HEK293T (cell line): Measurements from ENCODE around the gene DOCK9.

Experiments used
- CTCF ChIA-PET: fragments of 350-600 bp; formaldehyde crosslinking; extraction: SDS; loops from one replicate; lab custom pipeline; 2021; ENCODE audit warnings: antibody characterized with exemption, inconsistent platforms; lab: Yijun Ruan, JAX
- POLR2A ChIA-PET: fragments of 350-600 bp; formaldehyde crosslinking; extraction: SDS; loops from one replicate; lab custom pipeline; 2020; ENCODE audit warnings: antibody characterized with exemption, inconsistent platforms; lab: Yijun Ruan, JAX
- DNase-seq: peaks from one replicate; pipeline ENCODE4 v3.0.0; 2012; ENCODE audit warnings: mixed read lengths; ENCODE audit errors: extremely low spot score
- ARNT ChIP-seq: fragments of 450-650 bp; IDR thresholded peaks from 2 replicates; pipeline ENCODE4 v1.6.1; 2017; ENCODE audit warnings: mild to moderate bottlenecking
- BHLHE40 ChIP-seq: fragments of 450-650 bp; IDR thresholded peaks from 2 replicates; pipeline ENCODE4 v1.6.1; 2016; ENCODE audit warnings: mild to moderate bottlenecking, moderate library complexity, borderline replicate concordance
- CTBP1 ChIP-seq: fragments of 450-650 bp; IDR thresholded peaks from 2 replicates; pipeline ENCODE4 v1.6.1; 2016; ENCODE audit warnings: borderline replicate concordance
- ELF4 ChIP-seq: fragments of 450-650 bp; IDR thresholded peaks from 2 replicates; pipeline ENCODE4 v1.6.1; 2017; ENCODE audit warnings: antibody characterized with exemption
- FOXA1 ChIP-seq: fragments of 450-650 bp; IDR thresholded peaks from 2 replicates; pipeline ENCODE4 v1.6.1; 2016; ENCODE audit warnings: mild to moderate bottlenecking
- FOXK2 ChIP-seq: fragments of 450-650 bp; IDR thresholded peaks from 2 replicates; pipeline ENCODE4 v1.6.1; 2016; ENCODE audit warnings: mild to moderate bottlenecking
- FOXM1 ChIP-seq: fragments of 450-650 bp; IDR thresholded peaks from 2 replicates; pipeline ENCODE4 v1.6.1; 2017; ENCODE audit warnings: mild to moderate bottlenecking, borderline replicate concordance
- HDGF ChIP-seq: fragments of 450-650 bp; IDR thresholded peaks from 2 replicates; pipeline ENCODE4 v1.6.1; 2017; ENCODE audit warnings: antibody characterized with exemption, borderline replicate concordance
- L3MBTL2 ChIP-seq: fragments of 450-650 bp; conservative IDR thresholded peaks from 2 replicates; pipeline ENCODE4 v1.6.1; 2016; ENCODE audit warnings: mild to moderate bottlenecking
- LEF1 ChIP-seq: fragments of 450-650 bp; IDR thresholded peaks from 2 replicates; pipeline ENCODE4 v1.6.1; 2017; ENCODE audit warnings: mild to moderate bottlenecking, borderline replicate concordance
- NFRKB ChIP-seq: fragments of 450-650 bp; IDR thresholded peaks from 2 replicates; pipeline ENCODE4 v1.6.1; 2016; ENCODE audit warnings: mild to moderate bottlenecking, moderate library complexity
- PKNOX1 ChIP-seq: fragments of 450-650 bp; IDR thresholded peaks from 2 replicates; pipeline ENCODE4 v1.6.1; 2016
- SP1 ChIP-seq: fragments of 450-650 bp; IDR thresholded peaks from 2 replicates; pipeline ENCODE4 v1.6.1; 2017
- SUZ12 ChIP-seq: fragments of 450-650 bp; IDR thresholded peaks from 2 replicates; pipeline ENCODE4 v1.6.1; 2016; ENCODE audit warnings: mild to moderate bottlenecking
- TARDBP ChIP-seq: fragments of 450-650 bp; IDR thresholded peaks from 2 replicates; pipeline ENCODE4 v1.6.1; 2016
- ZNF384 ChIP-seq: fragments of 450-650 bp; IDR thresholded peaks from 2 replicates; pipeline ENCODE4 v1.6.1; 2016

DOCK9 gene

GRCh38 chr13:98975822-98976261 is 2.0 kb downstream of the DOCK9 start:
- no peak for TF ChIP-seq HDGF
- TF ChIP-seq PKNOX1: no peak
- no peak for TF ChIP-seq L3MBTL2
- no peak for TF ChIP-seq ZNF384
- no peak for TF ChIP-seq SP1
- TF ChIP-seq FOXK2: no peak
- no peak for TF ChIP-seq TARDBP
- TF ChIP-seq SUZ12: no peak
- no peak for TF ChIP-seq ELF4
- no peak for TF ChIP-seq LEF1
- no peak for TF ChIP-seq ARNT
- TF ChIP-seq BHLHE40: no peak
- TF ChIP-seq FOXA1: no peak
- TF ChIP-seq CTBP1: no peak
- no peak for TF ChIP-seq NFRKB
- no peak for TF ChIP-seq FOXM1
- POLR2A ChIA-PET: no interaction called here
- no peak for DNase-seq
- CTCF ChIA-PET: no interaction called here

- DNase-seq: no peak
- TF ChIP-seq PKNOX1 (no peak), NFRKB (no peak), BHLHE40 (no peak), TARDBP (no peak), SP1 (no peak), ZNF384 (no peak), FOXM1 (no peak), ELF4 (no peak), ARNT (no peak), LEF1 (no peak), HDGF (no peak), SUZ12 (no peak), FOXA1 (no peak), CTBP1 (no peak), L3MBTL2 (no peak), FOXK2 (no peak)
- POLR2A ChIA-PET: no interaction called here
- CTCF ChIA-PET: no interaction called here
These were observed 3.8 kb downstream of the DOCK9 start for GRCh38 chr13:98974053-98974452.

- no peak for DNase-seq
- TF ChIP-seq HDGF: no peak
- TF ChIP-seq NFRKB: no peak
- TF ChIP-seq ZNF384: no peak
- ChIA-PET POLR2A (no interaction called here), CTCF (no interaction called here)
These were observed 5.2 kb downstream of the DOCK9 start for GRCh38 chr13:98972627-98973026.

GRCh38 chr13:98972059-98972458 is 5.8 kb downstream of the DOCK9 start:
- POLR2A ChIA-PET: no interaction called here
- TF ChIP-seq PKNOX1 (no peak), LEF1 (no peak), HDGF (no peak), CTBP1 (no peak), SP1 (no peak), SUZ12 (no peak), ARNT (no peak), NFRKB (no peak), L3MBTL2 (no peak), FOXM1 (no peak), FOXK2 (no peak), ZNF384 (no peak), BHLHE40 (no peak), FOXA1 (no peak), ELF4 (no peak), TARDBP (no peak)
- DNase-seq: no peak
- CTCF ChIA-PET: no interaction called here

- POLR2A ChIA-PET: no interaction called here
These were observed 7.5 kb downstream of the DOCK9 start for GRCh38 chr13:98970330-98970729.

More at GRCh38 chr13:98970330-98970729, 7.5 kb downstream of the DOCK9 start:
- no peak for TF ChIP-seq PKNOX1
- TF ChIP-seq FOXA1: no peak
- TF ChIP-seq SP1: no peak
- TF ChIP-seq L3MBTL2: no peak
- TF ChIP-seq CTBP1: no peak
- TF ChIP-seq SUZ12: no peak
- no peak for TF ChIP-seq ELF4
- TF ChIP-seq ARNT: no peak
- TF ChIP-seq HDGF: no peak
- TF ChIP-seq BHLHE40: no peak
- TF ChIP-seq ZNF384: no peak
- TF ChIP-seq NFRKB: no peak
- no peak for TF ChIP-seq FOXK2
- no peak for TF ChIP-seq LEF1
- no peak for TF ChIP-seq TARDBP
- no peak for TF ChIP-seq FOXM1
- CTCF ChIA-PET: no interaction called here
- no peak for DNase-seq
